ENCODE results near the gene KIAA1755.

The KIAA1755 gene

GRCh38 chr20:38196592-38196991 lies 63.9 kb downstream of the KIAA1755 start:
- peak in 2 of 10 donors; percentile 20 to 56 for DNase-seq
- intact Hi-C loops (cut with DNase I): no loop called here

GRCh38 chr20:38196076-38196475 lies 64.5 kb downstream of the KIAA1755 start:
- no peak for DNase-seq
- intact Hi-C loops (cut with DNase I): no loop called here

- DNase-seq: peak in 2 of 10 donors; percentile 13 to 33
- intact Hi-C loops (cut with DNase I): no loop called here
These were observed 65.0 kb downstream of the KIAA1755 start for GRCh38 chr20:38195521-38195920.

DNA sequence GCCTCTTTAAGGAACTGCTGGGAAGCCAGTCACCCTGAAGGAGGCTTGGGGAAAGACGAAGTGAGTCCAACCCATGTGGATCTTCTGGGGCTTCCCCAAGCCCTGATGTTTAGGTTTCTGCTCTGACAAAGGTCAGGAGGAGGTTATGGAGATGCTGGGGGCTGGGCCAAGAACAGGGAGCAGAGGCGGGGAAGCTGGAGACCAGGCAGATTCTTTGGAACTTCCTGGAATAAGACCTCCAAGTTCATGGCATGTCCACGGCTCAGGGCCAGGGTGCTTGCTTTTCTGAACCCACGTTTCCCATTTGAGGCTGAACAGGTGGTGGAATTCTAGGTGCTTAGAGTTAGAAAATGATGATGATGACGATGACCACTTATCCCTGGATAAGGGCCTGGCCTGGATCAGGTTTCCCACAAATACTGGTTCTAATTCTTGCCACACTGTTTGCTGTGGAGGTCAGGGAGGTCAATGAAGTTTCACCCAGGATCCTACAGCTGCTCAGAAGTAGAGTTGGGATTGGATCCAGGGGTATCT lies 65.5 kb downstream of the KIAA1755 start:
- peak in 2 of 10 donors; percentile 52 to 54 for DNase-seq
- intact Hi-C loops (cut with DNase I): no loop called here

- DNase-seq: peak in 2 of 10 donors; percentile 52 to 58
- intact Hi-C loops (cut with DNase I): no loop called here
These were observed 66.9 kb downstream of the KIAA1755 start for GRCh38 chr20:38193586-38194105.

DNA sequence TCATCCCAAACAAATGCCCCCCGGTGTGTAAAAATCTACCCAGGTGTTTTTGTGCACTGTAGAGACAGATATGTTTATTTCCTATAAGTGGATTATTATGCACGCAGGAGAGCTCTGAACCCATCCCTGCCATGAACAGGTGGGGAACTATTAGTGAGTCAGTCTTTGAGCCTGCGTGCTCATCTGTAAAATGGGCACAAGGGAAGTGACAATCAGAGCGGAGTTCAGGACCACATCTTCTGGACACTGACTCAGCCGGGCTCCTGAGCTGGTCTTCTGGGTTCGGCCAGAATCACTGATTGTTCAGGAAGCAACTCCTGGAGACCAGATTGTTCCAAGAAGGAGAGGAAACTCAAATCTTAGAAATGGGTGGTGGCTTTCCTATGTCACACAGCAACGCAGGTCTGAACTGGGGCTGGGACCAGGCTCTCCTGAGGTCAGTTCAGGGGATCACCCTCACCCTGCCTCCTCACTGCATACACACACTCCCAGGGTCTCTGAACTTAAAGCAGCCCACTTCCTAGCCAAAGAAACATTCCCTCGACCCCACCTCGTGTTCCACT lies 68.1 kb downstream of the KIAA1755 start:
- intact Hi-C loops (cut with DNase I): no loop called here
- DNase-seq: peak in 2 of 10 donors; percentile 10 to 18

- intact Hi-C loops (cut with DNase I): no loop called here
These were observed 68.9 kb downstream of the KIAA1755 start for GRCh38 chr20:38191654-38192053.

GRCh38 chr20:38190936-38191371 lies 69.6 kb downstream of the KIAA1755 start:
- peak in 3 of 10 donors; percentile 3 to 31 (median 18) for DNase-seq
- intact Hi-C loops (cut with DNase I): no loop called here

More at GRCh38 chr20:38191654-38192053, 68.9 kb downstream of the KIAA1755 start:
- DNase-seq: no peak

- intact Hi-C loops (cut with DNase I): no loop called here
- DNase-seq: peak in 2 of 10 donors; percentile 16 to 24
These were observed 70.4 kb downstream of the KIAA1755 start for GRCh38 chr20:38190166-38190565.

- peak in 3 of 10 donors; percentile 10 to 75 (median 71) for DNase-seq
- intact Hi-C loops (cut with DNase I): no loop called here
These were observed 73.0 kb downstream of the KIAA1755 start for GRCh38 chr20:38187517-38187916.

DNA sequence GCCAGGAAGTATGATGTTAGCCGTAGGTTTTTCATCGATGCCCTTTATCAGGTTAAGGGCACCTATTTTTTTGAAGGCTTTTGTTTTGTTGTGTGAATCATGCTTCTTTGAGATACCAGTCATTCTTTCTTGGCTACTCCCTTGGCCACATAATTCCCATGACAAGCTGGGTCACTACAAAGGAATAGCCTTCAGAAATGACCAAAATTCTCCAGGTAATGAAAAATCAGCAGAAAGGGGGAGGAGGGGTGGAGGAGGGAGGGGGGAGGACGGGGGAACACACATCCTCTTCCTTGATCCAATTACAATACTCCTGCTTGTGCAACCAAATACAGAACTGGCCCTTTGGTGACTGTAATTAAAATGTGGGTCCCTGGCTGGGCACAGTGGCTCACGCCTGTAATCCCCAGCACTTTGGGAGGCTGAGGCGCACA lies 73.7 kb downstream of the KIAA1755 start:
- intact Hi-C loops (cut with DNase I): no loop called here

GRCh38 chr20:38184101-38184500 lies 76.4 kb downstream of the KIAA1755 start:
- intact Hi-C loops (cut with DNase I): no loop called here
- peak in 1 of 10 donors; percentile 2 for DNase-seq

More for the DNA sequence above, 73.7 kb downstream of the KIAA1755 start:
- no peak for DNase-seq

DNA sequence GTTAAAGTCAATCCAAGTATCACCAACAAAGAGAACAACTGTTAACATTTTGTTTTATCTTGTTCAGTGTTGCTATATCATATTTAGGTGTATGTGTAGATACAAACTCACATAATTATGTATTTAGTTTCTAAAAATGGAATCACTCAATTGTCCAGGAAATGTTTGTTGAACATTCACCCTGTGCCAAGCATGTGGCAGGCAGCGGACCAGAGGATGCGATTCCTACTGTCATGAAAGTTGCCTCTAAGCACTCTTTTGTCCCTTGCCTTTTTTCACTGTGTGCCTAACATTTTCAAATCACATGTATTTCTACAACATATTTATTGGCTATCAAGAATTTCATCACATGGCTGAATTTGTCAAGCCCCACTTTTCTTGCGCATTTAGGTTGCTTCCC lies 78.6 kb downstream of the KIAA1755 start:
- intact Hi-C loops (cut with DNase I): no loop called here
- DNase-seq: peak in 1 of 10 donors; percentile 11

- intact Hi-C loops (cut with DNase I): no loop called here
- peak in 3 of 10 donors; percentile 1 to 57 (median 23) for DNase-seq
These were observed 79.2 kb downstream of the KIAA1755 start for GRCh38 chr20:38181207-38181801.

DNA sequence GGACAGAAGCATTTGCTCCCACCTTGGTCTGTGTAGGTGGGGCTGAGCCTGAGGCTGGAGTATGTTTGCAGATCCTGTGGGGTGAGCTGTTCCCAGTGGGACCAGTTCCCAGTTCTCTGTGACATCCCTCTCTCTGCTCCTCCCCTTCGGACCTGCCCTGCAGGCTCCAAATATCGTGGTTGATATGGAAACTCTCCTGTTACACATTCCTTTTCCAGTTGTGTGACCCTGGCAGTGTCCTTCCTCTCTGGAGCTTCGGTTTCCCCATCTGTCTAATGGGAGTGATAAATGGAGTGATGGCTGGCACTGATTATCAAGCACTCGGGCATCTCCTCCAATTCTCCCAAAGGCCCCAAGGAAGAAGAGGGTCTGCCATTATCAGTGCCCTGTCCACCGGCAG lies 79.8 kb downstream of the KIAA1755 start:
- intact Hi-C loops (cut with DNase I): no loop called here
- DNase-seq: peak in 2 of 10 donors; percentile 15 to 35

GRCh38 chr20:38179846-38180245 lies 80.7 kb downstream of the KIAA1755 start:
- intact Hi-C loops (cut with DNase I): no loop called here
- DNase-seq: no peak

DNA sequence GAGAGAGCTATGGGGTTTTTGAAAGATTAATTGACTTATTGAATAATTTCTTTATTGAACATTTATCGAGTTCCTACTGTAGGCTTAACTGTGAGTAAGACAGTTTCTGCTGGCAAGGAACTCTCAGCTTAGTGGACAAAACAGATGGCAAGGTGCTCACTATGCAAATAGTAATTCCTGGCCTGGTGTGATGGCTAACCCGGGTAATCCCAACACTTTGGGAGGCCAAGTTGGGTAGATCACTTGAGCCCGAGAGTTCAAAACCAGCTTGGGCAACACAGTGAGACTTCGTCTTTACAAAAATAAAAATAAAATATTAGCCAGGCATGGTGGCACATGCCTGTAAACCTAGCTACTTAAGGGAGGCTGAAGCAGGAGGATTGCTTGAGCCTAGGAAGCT lies 82.0 kb downstream of the KIAA1755 start:
- intact Hi-C loops (cut with DNase I): no loop called here
- DNase-seq: peak in 1 of 10 donors; percentile 1

GRCh38 chr20:38178065-38178491 lies 82.5 kb downstream of the KIAA1755 start:
- intact Hi-C loops (cut with DNase I): no loop called here

DNA sequence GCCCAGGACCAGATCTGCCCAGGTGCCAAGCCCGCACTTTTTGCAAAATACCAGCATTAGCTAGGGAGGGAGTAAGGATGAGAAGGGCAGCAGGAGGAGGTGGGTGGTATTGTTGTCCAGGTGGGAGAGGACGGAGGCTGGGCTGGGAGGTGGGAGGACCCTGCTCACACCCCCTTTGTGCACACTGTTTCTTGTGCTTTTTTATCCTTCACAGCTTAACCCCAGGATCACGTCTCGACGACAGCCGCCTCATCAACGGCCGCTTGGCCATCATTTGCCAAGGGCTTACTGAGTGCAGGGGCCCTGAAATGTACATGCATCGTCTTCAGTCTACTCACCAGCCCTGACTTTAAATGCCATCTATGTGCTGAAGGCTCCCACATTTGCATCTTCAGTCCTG lies 83.3 kb downstream of the KIAA1755 start:
- DNase-seq: peak in 3 of 10 donors; percentile 24 to 53 (median 42)
- intact Hi-C loops (cut with DNase I): no loop called here

More at GRCh38 chr20:38178065-38178491, 82.5 kb downstream of the KIAA1755 start:
- DNase-seq: peak in 2 of 10 donors; percentile 45 to 46

- intact Hi-C loops (cut with DNase I): no loop called here
- peak in 3 of 10 donors; percentile 9 to 17 (median 13) for DNase-seq
These were observed 85.0 kb downstream of the KIAA1755 start for GRCh38 chr20:38175304-38176180.

All from posterior cingulate gyrus (tissue), 11 donors.